H1 (cell line): Measurements from ENCODE around the gene CUL2. TPM values are rescaled to one million over a fixed set of nuclear protein-coding genes. Genes with fewer than 3 reads are reported as not detected.

Source experiments
- CTCF ChIA-PET: fragments of 300-600 bp; sonication (Branson Sonifier 250); formaldehyde crosslinking; loops from one replicate; lab custom pipeline; 2021; ENCODE audit not compliant: partially characterized antibody; lab: Charles Lee
- POLR2A ChIA-PET: fragments of 300-600 bp; sonication (Branson Sonifier 250); formaldehyde crosslinking; loops from one replicate; lab custom pipeline; 2021; ENCODE audit warnings: inconsistent platforms; ENCODE audit not compliant: partially characterized antibody; lab: Charles Lee
- DNase-seq, 2 experiments: peaks; one replicate each; pipeline versions ENCODE4 v3.0.0 to v3.0.0-alpha.2; 2010 to 2022; ENCODE audit warnings: low spot score in 2 of 2, low read depth in 1 of 2, mixed read lengths in 1 of 2
- FAIRE-seq: peaks from 2 replicates; lab custom pipeline; 2011; peaks lifted over from hg19 to GRCh38; lab: Jason Lieb, UNC
- H2AFZ ChIP-seq: 2 replicates; pipeline ENCODE4 v1.8.1; 2012; ENCODE audit warnings: low read length, inconsistent platforms
- H2AK5ac ChIP-seq: 2 replicates; pipeline ENCODE4 v1.6.1; 2013; ENCODE audit warnings: low read depth, low read length
- H2BK120ac ChIP-seq: replicated peaks from 2 replicates; pipeline ENCODE3; 2013; ENCODE audit warnings: low read depth, low read length, inconsistent platforms
- H2BK12ac ChIP-seq: 2 replicates; pipeline ENCODE4 v1.6.1; 2013; ENCODE audit warnings: low read depth, low read length
- H2BK15ac ChIP-seq: 2 replicates; pipeline ENCODE4 v1.6.1; 2013; ENCODE audit warnings: low read length
- H2BK20ac ChIP-seq: 2 replicates; pipeline ENCODE4 v1.6.1; 2013; ENCODE audit warnings: low read length
- H2BK5ac ChIP-seq: 2 replicates; pipeline ENCODE4 v1.6.1; 2013; ENCODE audit warnings: low read depth, low read length
- H3K14ac ChIP-seq: 2 replicates; pipeline ENCODE4 v1.6.1; 2013; ENCODE audit warnings: inconsistent platforms; ENCODE audit not compliant: insufficient read length
- H3K18ac ChIP-seq: 2 replicates; pipeline ENCODE4 v1.6.1; 2013; ENCODE audit warnings: low read length; ENCODE audit errors: extremely low read depth
- H3K23ac ChIP-seq: 2 replicates; pipeline ENCODE4 v1.6.1; 2013; ENCODE audit warnings: inconsistent platforms; ENCODE audit not compliant: insufficient read length
- H3K23me2 ChIP-seq: 2 replicates; pipeline ENCODE4 v1.6.1; 2013; ENCODE audit warnings: low read depth, low read length
- H3K27ac ChIP-seq: 2 replicates; pipeline ENCODE4 v1.6.1; 2011; ENCODE audit warnings: low read depth, low read length, inconsistent platforms
- H3K27me3 ChIP-seq, 4 experiments: replicated peaks in 1 of 4; 1 replicate in 1 of 4; 2 replicates in 3 of 4; pipeline versions ENCODE4 v1.6.1 to v1.8.1; 2011 to 2013; ENCODE audit warnings: low read length in 3 of 4, mild to moderate bottlenecking in 3 of 4, inconsistent platforms in 2 of 4, mixed read lengths in 2 of 4, moderate library complexity in 1 of 4; ENCODE audit not compliant: control insufficient read depth in 3 of 4, insufficient read depth in 3 of 4; ENCODE audit errors: extremely low read depth in 1 of 4
- H3K36me3 ChIP-seq, 4 experiments: 2 replicates each; pipeline versions ENCODE4 v1.6.1 to v1.8.1; 2011 to 2013; ENCODE audit warnings: mild to moderate bottlenecking in 4 of 4, low read length in 3 of 4, moderate library complexity in 2 of 4, control low read depth in 1 of 4, inconsistent platforms in 1 of 4; ENCODE audit not compliant: insufficient read depth in 4 of 4, control insufficient read depth in 2 of 4
- H3K4ac ChIP-seq: replicated peaks from 2 replicates; pipeline ENCODE3; 2013; ENCODE audit warnings: low read length, low read depth, mixed read lengths, inconsistent platforms; ENCODE audit not compliant: insufficient read length
- H3K4me1 ChIP-seq, 4 experiments: replicated peaks in 1 of 4; 1 replicate in 1 of 4; 2 replicates in 3 of 4; pipeline versions ENCODE4 v1.6.1 to v1.8.1; 2011 to 2013; ENCODE audit warnings: low read length in 3 of 4, inconsistent platforms in 2 of 4, mixed read lengths in 1 of 4; ENCODE audit not compliant: insufficient read depth in 4 of 4, control insufficient read depth in 3 of 4
- H3K4me2 ChIP-seq, 2 experiments: 2 replicates each; pipeline versions ENCODE4 v1.6.1 to v1.8.1; 2011 to 2013; ENCODE audit warnings: low read depth in 2 of 2, low read length in 2 of 2, control low read depth in 1 of 2, inconsistent platforms in 1 of 2, mild to moderate bottlenecking in 1 of 2; ENCODE audit not compliant: insufficient read depth in 1 of 2
- H3K4me3 ChIP-seq, 4 experiments: fragments of 200-600, 300-600 bp in 1 of 4; sonication (generic), shearing (Covaris generic), sonication (Bioruptor Twin) in 1 of 4; 2 replicates each; pipeline versions ENCODE4 v1.5.1 to v1.8.1; 2011 to 2016; ENCODE audit warnings: low read length in 4 of 4, low read depth in 3 of 4, control low read depth in 2 of 4, inconsistent platforms in 2 of 4, mild to moderate bottlenecking in 2 of 4, mixed read lengths in 1 of 4, moderate library complexity in 1 of 4; ENCODE audit not compliant: insufficient read depth in 2 of 4; ENCODE audit errors: extremely low read depth in 1 of 4
- H3K56ac ChIP-seq: replicated peaks from 2 replicates; pipeline ENCODE3; 2013; ENCODE audit warnings: low read depth, mild to moderate bottlenecking, mixed read lengths, low read length, inconsistent platforms; ENCODE audit not compliant: insufficient read length
- H3K79me1 ChIP-seq: 2 replicates; pipeline ENCODE4 v1.6.1; 2013; ENCODE audit warnings: low read depth, low read length, control low read depth
- H3K79me2 ChIP-seq, 2 experiments: 2 replicates each; pipeline versions ENCODE4 v1.6.1 to v1.8.1; 2012 to 2013; ENCODE audit warnings: low read length in 2 of 2, mild to moderate bottlenecking in 2 of 2, inconsistent platforms in 1 of 2; ENCODE audit not compliant: insufficient read depth in 2 of 2, control insufficient read depth in 1 of 2
- H3K9ac ChIP-seq, 4 experiments: replicated peaks in 1 of 4; 1 replicate in 1 of 4; 2 replicates in 3 of 4; pipeline versions ENCODE4 v1.6.1 to v1.8.1; 2011 to 2013; ENCODE audit warnings: low read depth in 3 of 4, low read length in 3 of 4, control low read depth in 2 of 4, mild to moderate bottlenecking in 2 of 4, moderate library complexity in 2 of 4, inconsistent platforms in 1 of 4; ENCODE audit errors: extremely low read depth in 1 of 4
- H3K9me3 ChIP-seq, 2 experiments: 2 replicates each; pipeline versions ENCODE4 v1.6.1 to v1.8.1; 2012 to 2013; ENCODE audit warnings: mild to moderate bottlenecking in 2 of 2, moderate library complexity in 2 of 2, control low read depth in 1 of 2, inconsistent platforms in 1 of 2, low read depth in 1 of 2, low read length in 1 of 2, mixed read lengths in 1 of 2; ENCODE audit not compliant: insufficient read depth in 2 of 2
- H4K20me1 ChIP-seq, 2 experiments: replicated peaks in 1 of 2; 2 replicates each; pipeline versions ENCODE3 to v1.8.1; 2011 to 2013; ENCODE audit warnings: inconsistent platforms in 2 of 2, low read length in 2 of 2, mild to moderate bottlenecking in 1 of 2; ENCODE audit not compliant: insufficient read depth in 2 of 2, control insufficient read depth in 1 of 2
- H4K5ac ChIP-seq: 2 replicates; pipeline ENCODE4 v1.6.1; 2013; ENCODE audit warnings: low read length, low read depth, mixed read lengths, inconsistent platforms; ENCODE audit not compliant: insufficient read length
- H4K8ac ChIP-seq: 2 replicates; pipeline ENCODE4 v1.8.0; 2013; ENCODE audit warnings: mild to moderate bottlenecking, moderate library complexity, low read length, inconsistent platforms; ENCODE audit not compliant: insufficient read depth; ENCODE audit errors: extremely low read depth
- H4K91ac ChIP-seq: replicated peaks from 2 replicates; pipeline ENCODE3; 2013; ENCODE audit warnings: low read length, mixed read lengths, inconsistent platforms; ENCODE audit not compliant: insufficient read length
- RXRA ChIP-seq: IDR thresholded peaks from 2 replicates; pipeline ENCODE4 v1.6.1; 2011; ENCODE audit warnings: low read depth, mild to moderate bottlenecking, low read length, moderate library complexity; ENCODE audit not compliant: insufficient read depth
- WGBS, 2 experiments: shearing (Covaris generic) in 1 of 2; methylation state at CpG; one replicate each; pipeline versions ENCODE4 v1.1.6 to v1.1.7; 2013 to 2015; ENCODE audit warnings: low lambda C conversion rate in 2 of 2, mixed read lengths in 2 of 2, inconsistent platforms in 1 of 2, low coverage in 1 of 2, missing lambda C conversion rate in 1 of 2; ENCODE audit not compliant: insufficient replicate concordance in 2 of 2, insufficient coverage in 1 of 2, insufficient read length in 1 of 2; ENCODE audit errors: extremely low coverage in 1 of 2, missing lambda C conversion rate in 1 of 2; 5-methylcytosine and 5-hydroxymethylcytosine counted together
- polyA plus RNA-seq, 7 experiments: library from polyadenylated mRNA; depleted of rRNA in 3 of 7; stranded (reverse) in 5 of 7; unstranded in 2 of 7; fragments of >200 nt in 5 of 7; fragments of 200-250 nt in 2 of 7; gene quantifications; 1 replicate in 5 of 7; 2 replicates in 1 of 7; 4 replicates in 1 of 7; pipeline versions ENCODE4 v1.2.1 to v1.2.3, GENCODE V29; 2011 to 2013; ENCODE audit warnings: missing spikeins in 2 of 7, mixed read lengths in 2 of 7
- total RNA-seq: library from RNA; stranded (reverse); fragmentation: NEBNext Ultra II Directional; extraction: Animal tissue kit (Norgen Biotek cat#: 25700); gene quantifications from 2 replicates; pipeline ENCODE4 v1.2.1, GENCODE V29; 2021

The CUL2 gene
- total and polyA plus RNA-seq, 2 of the 8 experiments (the other 6 are each of a cell fraction or from before 2014, with no cell fraction given) = 10.2 to 43.1 TPM

DNA sequence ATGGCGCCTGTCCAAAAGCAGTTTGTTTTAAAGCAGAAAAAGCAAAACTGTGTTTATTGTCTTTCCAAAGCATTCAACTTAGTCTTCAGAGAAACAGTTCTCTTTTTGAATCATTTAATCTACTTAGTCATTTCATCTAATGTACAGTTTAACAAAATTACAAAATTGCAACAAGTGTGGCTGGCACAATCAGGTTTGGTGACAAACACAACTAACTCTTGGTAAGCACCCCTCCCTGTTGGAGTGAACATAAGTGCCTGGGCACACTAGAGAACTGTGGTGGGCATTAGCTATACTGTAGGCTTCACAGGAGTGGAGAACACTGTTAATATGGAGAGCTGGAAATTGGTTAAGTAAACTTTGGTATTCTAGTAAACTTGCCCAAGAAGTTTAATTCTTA is 43.4 kb upstream of the CUL2 start:
- CTCF ChIA-PET = interaction anchor here (0.6 to 1.2 kb wide), 2 partner anchors 62 to 453 kb away, joined by 3 to 6 read pairs; no protein-coding TSS in a partner anchor

More for the DNA sequence above, 43.4 kb upstream of the CUL2 start:
- Histone ChIP-seq H3K36me3 (no peaks in the 10 kb centered on the region), H4K5ac (no peak overlapping the region), H3K23me2 (peaks cover 2% of the 10 kb centered on the region; the same call in 1 of the 2 replicates), H2BK120ac (no peak overlapping the region), H2BK12ac (no peak overlapping the region), H3K56ac (no peak overlapping the region), H3K4me2 (no peak overlapping the region), H4K8ac (no peak overlapping the region), H3K79me2 (peaks cover 0 to 25% of the 10 kb centered on the region in 2 experiments; a peak in 2 of 4 replicates), H2BK5ac (no peak overlapping the region), H4K91ac (no peak overlapping the region), H2AFZ (no peak overlapping the region), H2AK5ac (no peak overlapping the region), H3K4me1 (peaks cover 0 to 2% (median 0%) of the 10 kb centered on the region in 4 experiments; a peak in 1 of 7 replicates), H4K20me1 (no peaks in the 10 kb centered on the region), H3K4me3 (no peak overlapping the region), H3K23ac (no peak overlapping the region), H3K27ac (no peak overlapping the region), H3K27me3 (no peaks in the 10 kb centered on the region), H3K18ac (no peak overlapping the region), H3K79me1 (peaks cover 2% of the 10 kb centered on the region; the same call in 1 of the 2 replicates), H2BK20ac (no peak overlapping the region), H3K9ac (no peak overlapping the region), H3K9me3 (no peaks in the 10 kb centered on the region; a peak in 1 of 4 replicates), H2BK15ac (no peak overlapping the region), H3K4ac (no peak overlapping the region), H3K14ac (no peak overlapping the region)
- WGBS, 2 experiments = 95% methylated on average over 1 of the region's 1 CpG; no CpG with 5 or more reads in 1 of the 2 experiments
- POLR2A ChIA-PET = interaction anchor here (1.0 kb wide), 1 partner anchor 9 kb away, joined by 4 read pairs; no protein-coding TSS in a partner anchor
- no peak for TF ChIP-seq RXRA
- FAIRE-seq = no peak
- DNase-seq = no peak
